GM12878 (cell line): ENCODE data around the gene PLBD1. TPM values are rescaled to one million over a fixed set of nuclear protein-coding genes. Genes with fewer than 3 reads are reported as not detected.

ENCODE experiments used
- ATAC-seq: fragments of 200-7000 bp; cut with Tn5 transposase; 3 replicates; pipeline ENCODE4 v1.9.1; 2020; ENCODE audit warnings: mild to moderate bottlenecking, moderate library complexity
- BruUV-seq: library from RNA; stranded (reverse); fragments of 400-500 nt; replicated peaks from 2 replicates; lab custom pipeline; 2021; lab: Mats Ljungman, UMichigan
- CTCF ChIA-PET: fragments of 300-600 bp; sonication (Branson Sonifier 250); formaldehyde crosslinking; extraction: SDS; loops from one replicate; lab custom pipeline; 2021; ENCODE audit warnings: inconsistent platforms; lab: Yijun Ruan, JAX
- POLR2A ChIA-PET: fragments of 350-600 bp; formaldehyde crosslinking; extraction: SDS; loops from one replicate; lab custom pipeline; 2021; ENCODE audit warnings: inconsistent platforms; lab: Charles Lee
- RAD21 ChIA-PET: fragments of 300-600 bp; sonication (Branson Sonifier 250); formaldehyde crosslinking; loops from one replicate; lab custom pipeline; 2023; ENCODE audit warnings: antibody characterized with exemption; ENCODE audit not compliant: unreplicated experiment; lab: Charles Lee
- SMC1A ChIA-PET: fragments of 300-600 bp; sonication (Branson Sonifier 250); formaldehyde crosslinking; loops from one replicate; lab custom pipeline; 2023; ENCODE audit not compliant: unreplicated experiment, uncharacterized antibody; lab: Charles Lee
- DNase-seq: peaks from one replicate; pipeline ENCODE4 v3.0.0-alpha.2; 2011; ENCODE audit warnings: low read depth, low spot score
- FAIRE-seq: peaks from 3 replicates; lab custom pipeline; 2011; peaks lifted over from hg19 to GRCh38; lab: Jason Lieb, UNC
- H2AFZ ChIP-seq: 2 replicates; pipeline ENCODE4 v1.6.0; 2011; ENCODE audit warnings: low read depth, low read length, control low read depth; ENCODE audit not compliant: control insufficient read depth
- H3K27ac ChIP-seq: 2 replicates; pipeline ENCODE4 v1.5.1; 2011; ENCODE audit warnings: control low read depth; ENCODE audit not compliant: control insufficient read depth, insufficient read depth
- H3K27me3 ChIP-seq, 2 experiments: replicated peaks in 1 of 2; 2 replicates each; pipeline versions ENCODE4 v1.6.0 to v1.6.1; 2011; ENCODE audit warnings: low read length in 1 of 2; ENCODE audit not compliant: control insufficient read depth in 2 of 2, insufficient read depth in 2 of 2
- H3K36me3 ChIP-seq, 2 experiments: 2 replicates each; pipeline ENCODE4 v1.5.1; 2011; ENCODE audit warnings: low read length in 1 of 2; ENCODE audit not compliant: control insufficient read depth in 2 of 2, insufficient read depth in 2 of 2
- H3K4me1 ChIP-seq: 2 replicates; pipeline ENCODE4 v1.6.1; 2011; ENCODE audit warnings: mild to moderate bottlenecking, low read length, moderate library complexity, mixed read lengths; ENCODE audit not compliant: control insufficient read depth, insufficient read depth
- H3K4me2 ChIP-seq: 2 replicates; pipeline ENCODE4 v1.6.0; 2011; ENCODE audit warnings: control low read depth; ENCODE audit not compliant: control insufficient read depth, insufficient read depth
- H3K4me3 ChIP-seq: fragments of 200-600 bp; sonication (generic); 2 replicates; pipeline ENCODE4 v1.5.1; 2016
- H3K79me2 ChIP-seq: 2 replicates; pipeline ENCODE4 v1.6.0; 2011; ENCODE audit warnings: low read length; ENCODE audit not compliant: control insufficient read depth, insufficient read depth
- H3K9ac ChIP-seq: 2 replicates; pipeline ENCODE4 v1.8.0; 2011; ENCODE audit warnings: low read length, control low read depth, mixed read lengths; ENCODE audit not compliant: control insufficient read depth, insufficient read depth
- H3K9me3 ChIP-seq: replicated peaks from 3 replicates; pipeline ENCODE4 v1.5.1; 2011; ENCODE audit warnings: mild to moderate bottlenecking, low read length; ENCODE audit not compliant: control insufficient read depth, insufficient read depth
- H4K20me1 ChIP-seq: 2 replicates; pipeline ENCODE4 v1.6.0; 2011; ENCODE audit not compliant: control insufficient read depth, insufficient read depth
- CBX5 ChIP-seq: sonication (generic); IDR thresholded peaks from 2 replicates; pipeline ENCODE4 v1.6.1; 2016; ENCODE audit warnings: low read depth, moderate library complexity, mild to moderate bottlenecking, inconsistent platforms
- ETV6 ChIP-seq, 2 experiments: fragments of 450-650 bp in 1 of 2; IDR thresholded peaks in 1 of 2; conservative IDR thresholded peaks in 1 of 2; 2 replicates each; pipeline ENCODE4 v1.6.1; 2014; ENCODE audit warnings: antibody characterized with exemption in 1 of 2, borderline replicate concordance in 1 of 2, low read depth in 1 of 2, mild to moderate bottlenecking in 1 of 2, moderate library complexity in 1 of 2
- FOXM1 ChIP-seq: IDR thresholded peaks from 2 replicates; pipeline ENCODE4 v1.6.1; 2012; ENCODE audit warnings: low read depth, mild to moderate bottlenecking, inconsistent platforms, low read length, moderate library complexity
- GATAD2B ChIP-seq: fragments of 450-650 bp; conservative IDR thresholded peaks from 2 replicates; pipeline ENCODE4 v1.6.1; 2017; ENCODE audit warnings: low read depth, mild to moderate bottlenecking, moderate library complexity
- JUNB ChIP-seq: IDR thresholded peaks from 2 replicates; pipeline ENCODE4 v1.6.1; 2016; ENCODE audit warnings: antibody characterized with exemption, mild to moderate bottlenecking
- MTA2 ChIP-seq: fragments of 450-650 bp; IDR thresholded peaks from 2 replicates; pipeline ENCODE4 v1.6.1; 2016; ENCODE audit warnings: low read depth, mild to moderate bottlenecking, moderate library complexity
- NFXL1 ChIP-seq: fragments of 450-650 bp; IDR thresholded peaks from 2 replicates; pipeline ENCODE4 v1.6.1; 2017; ENCODE audit warnings: antibody characterized with exemption, mild to moderate bottlenecking, borderline replicate concordance
- RAD21 ChIP-seq: IDR thresholded peaks from 2 replicates; pipeline ENCODE4 v1.6.1; 2011; ENCODE audit warnings: mild to moderate bottlenecking, low read depth, low read length, moderate library complexity; ENCODE audit not compliant: insufficient read depth
- RAD51 ChIP-seq: fragments of 450-650 bp; IDR thresholded peaks from 2 replicates; pipeline ENCODE4 v1.6.1; 2016; ENCODE audit warnings: moderate library complexity, mild to moderate bottlenecking, inconsistent platforms
- RUNX3 ChIP-seq: IDR thresholded peaks from 2 replicates; pipeline ENCODE4 v1.6.1; 2012; ENCODE audit warnings: low read length, inconsistent platforms
- WRNIP1 ChIP-seq: IDR thresholded peaks from 2 replicates; pipeline ENCODE4 v1.6.1; 2011; ENCODE audit warnings: low read depth, low read length, improper control_type of control experiment, borderline replicate concordance
- WGBS: methylation state at CpG from one replicate; pipeline ENCODE4 v1.1.6; 2016; ENCODE audit warnings: low lambda C conversion rate; ENCODE audit not compliant: insufficient replicate concordance, insufficient coverage; ENCODE audit errors: missing lambda C conversion rate; 5-methylcytosine and 5-hydroxymethylcytosine counted together
- in situ Hi-C: fragments of 300-500 bp; cut with MboI; formaldehyde crosslinking; loops from 9 replicates; pipeline ENCODE4 v1.14.3; 2018; ENCODE audit warnings: mixed read lengths
- intact Hi-C: fragments of 100-400 bp; cut with micrococcal nuclease; formaldehyde crosslinking; loops from one replicate; pipeline ENCODE4 v1.14.2; 2022; ENCODE audit not compliant: unreplicated experiment
- polyA plus RNA-seq, 11 experiments: library from polyadenylated mRNA; depleted of rRNA in 4 of 11; unstranded in 6 of 11; stranded (reverse) in 5 of 11; fragments of >200 nt; fragmentation: Nextera tagmentation in 4 of 11; fragmentation: Illumina TruSeq in 1 of 11; extraction: Ambion mirVana in 4 of 11; extraction: Trizol in 1 of 11; gene quantifications; 1 replicate in 1 of 11; 2 replicates in 10 of 11; pipeline versions ENCODE4 v1.2.1 to v1.2.3, GENCODE V29; 2011 to 2016; ENCODE audit warnings: inconsistent platforms in 2 of 11, missing spikeins in 2 of 11, low read depth in 1 of 11
- total RNA-seq, 4 experiments: library from RNA; depleted of rRNA in 3 of 4; stranded (reverse); fragments of >200 nt in 3 of 4; fragmentation: Illumina TruSeq in 1 of 4; extraction: Trizol in 1 of 4; gene quantifications; 2 replicates each; pipeline versions ENCODE4 v1.2.1 to v1.2.3, GENCODE V29; 2013 to 2021
- TF ChIP-seq, protein P1 (sequence below): fragments of 150-350 bp; IDR thresholded peaks from 2 replicates; pipeline ENCODE4 v1.6.1; 2014; ENCODE audit warnings: mild to moderate bottlenecking, low read depth, low read length
- TF ChIP-seq, protein P2 (sequence below): fragments of 450-650 bp; IDR thresholded peaks from 2 replicates; pipeline ENCODE4 v1.6.1; 2016; ENCODE audit warnings: mild to moderate bottlenecking, moderate library complexity, borderline replicate concordance
- TF ChIP-seq, protein P3 (sequence below): fragments of 450-650 bp; IDR thresholded peaks from 2 replicates; pipeline ENCODE4 v1.6.1; 2014; ENCODE audit warnings: mild to moderate bottlenecking
- TF ChIP-seq, protein P4 (sequence below), 3 experiments: IDR thresholded peaks in 2 of 3; conservative IDR thresholded peaks in 1 of 3; 2 replicates each; pipeline ENCODE4 v1.5.1; 2011; ENCODE audit warnings: low read depth in 3 of 3, low read length in 3 of 3, mild to moderate bottlenecking in 3 of 3, control low read depth in 2 of 3, moderate library complexity in 2 of 3, inconsistent platforms in 1 of 3, mixed read lengths in 1 of 3; ENCODE audit not compliant: control insufficient read depth in 2 of 3, insufficient read depth in 1 of 3; ENCODE audit errors: extremely low read depth in 1 of 3

PLBD1 gene
- total and polyA plus RNA-seq, 10 of the 15 experiments (the other 5 are each of a cell fraction or from before 2014, with no cell fraction given), result 0.19 to 0.54 (median 0.27) TPM; not detected in 1

DNA sequence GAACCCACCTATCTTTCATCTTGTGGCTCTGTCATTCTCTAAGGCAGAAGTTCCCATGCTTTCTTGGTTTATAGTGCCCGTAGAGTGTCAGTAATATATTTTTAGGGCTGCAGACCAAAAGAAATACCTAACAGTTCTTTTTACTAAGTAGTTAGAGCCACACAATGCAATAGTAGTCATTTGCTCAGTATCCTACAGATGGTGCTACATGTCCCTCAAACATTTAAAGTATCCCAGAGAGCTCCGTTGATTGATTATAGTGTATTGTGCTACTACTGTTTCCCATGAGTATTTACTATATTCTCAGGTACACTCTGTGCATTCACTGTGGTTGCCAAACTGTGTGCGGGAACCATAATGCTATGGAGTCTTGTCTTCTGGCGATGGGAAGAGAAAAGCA lies 4.7 kb upstream of the PLBD1 start:
- Histone ChIP-seq H3K4me3 (no peak overlapping the region), H3K9me3 (no peaks in the 10 kb centered on the region; the same call in 2 of the 3 replicates), H3K9ac (no peak overlapping the region), H4K20me1 (no peaks in the 10 kb centered on the region), H3K27me3 (no peaks in the 10 kb centered on the region), H3K79me2 (no peaks in the 10 kb centered on the region), H3K36me3 (no peaks in the 10 kb centered on the region), H3K4me2 (no peak overlapping the region), H2AFZ (no peak overlapping the region), H3K27ac (no peak overlapping the region), H3K4me1 (peaks cover 2% of the 10 kb centered on the region; the same call in 1 of the 2 replicates)
- ChIA-PET RAD21 (interaction anchor here (0.9 to 2.0 kb wide), 7 partner anchors 46 to 334 kb away, joined by 3 to 9 read pairs (median 3); no protein-coding TSS in a partner anchor), CTCF (interaction anchor here (0.6 to 4.9 kb wide), 12 partner anchors 13 to 422 kb away, joined by 3 to 28 read pairs (median 4); no protein-coding TSS in a partner anchor), POLR2A (interaction anchor here (0.5 kb wide), 1 partner anchor 11 kb away, joined by 4 read pairs; no protein-coding TSS in a partner anchor), SMC1A (interaction anchor here (0.9 to 2.2 kb wide), 8 partner anchors 10 to 334 kb away, joined by 3 to 12 read pairs (median 5); no protein-coding TSS in a partner anchor)
- ATAC-seq, result peak; percentile 61
- in situ Hi-C loops (no loop called here), intact Hi-C loops (loop anchor here (5.0 kb wide), 2 partner anchors 90 to 145 kb away; no protein-coding TSS in a partner anchor)
- DNase-seq, result no peak
- FAIRE-seq, result no peak
- no TSS peak for BruUV-seq
- 51% methylated on average over 4 of the region's 4 CpGs for WGBS
- TF ChIP-seq, protein P1, sequence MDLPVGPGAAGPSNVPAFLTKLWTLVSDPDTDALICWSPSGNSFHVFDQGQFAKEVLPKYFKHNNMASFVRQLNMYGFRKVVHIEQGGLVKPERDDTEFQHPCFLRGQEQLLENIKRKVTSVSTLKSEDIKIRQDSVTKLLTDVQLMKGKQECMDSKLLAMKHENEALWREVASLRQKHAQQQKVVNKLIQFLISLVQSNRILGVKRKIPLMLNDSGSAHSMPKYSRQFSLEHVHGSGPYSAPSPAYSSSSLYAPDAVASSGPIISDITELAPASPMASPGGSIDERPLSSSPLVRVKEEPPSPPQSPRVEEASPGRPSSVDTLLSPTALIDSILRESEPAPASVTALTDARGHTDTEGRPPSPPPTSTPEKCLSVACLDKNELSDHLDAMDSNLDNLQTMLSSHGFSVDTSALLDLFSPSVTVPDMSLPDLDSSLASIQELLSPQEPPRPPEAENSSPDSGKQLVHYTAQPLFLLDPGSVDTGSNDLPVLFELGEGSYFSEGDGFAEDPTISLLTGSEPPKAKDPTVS, result no peak
- TF ChIP-seq RAD51 (no peak), JUNB (no peak), RUNX3 (no peak), ETV6 (conservative IDR thresholded peaks at IDR 0.05 in 1 of 2, IDR thresholded peaks at IDR 0.05 in 1 of 2; ENCODE audit: borderline replicate concordance in 1 of 2, low read depth in 1 of 2) (no peak), GATAD2B (no peak), MTA2 (no peak), WRNIP1 (no peak), FOXM1 (no peak), RAD21 (peak; percentile 28; the same call in 1 of the 2 replicates), NFXL1 (no peak), CBX5 (no peak)
- TF ChIP-seq, protein P2, sequence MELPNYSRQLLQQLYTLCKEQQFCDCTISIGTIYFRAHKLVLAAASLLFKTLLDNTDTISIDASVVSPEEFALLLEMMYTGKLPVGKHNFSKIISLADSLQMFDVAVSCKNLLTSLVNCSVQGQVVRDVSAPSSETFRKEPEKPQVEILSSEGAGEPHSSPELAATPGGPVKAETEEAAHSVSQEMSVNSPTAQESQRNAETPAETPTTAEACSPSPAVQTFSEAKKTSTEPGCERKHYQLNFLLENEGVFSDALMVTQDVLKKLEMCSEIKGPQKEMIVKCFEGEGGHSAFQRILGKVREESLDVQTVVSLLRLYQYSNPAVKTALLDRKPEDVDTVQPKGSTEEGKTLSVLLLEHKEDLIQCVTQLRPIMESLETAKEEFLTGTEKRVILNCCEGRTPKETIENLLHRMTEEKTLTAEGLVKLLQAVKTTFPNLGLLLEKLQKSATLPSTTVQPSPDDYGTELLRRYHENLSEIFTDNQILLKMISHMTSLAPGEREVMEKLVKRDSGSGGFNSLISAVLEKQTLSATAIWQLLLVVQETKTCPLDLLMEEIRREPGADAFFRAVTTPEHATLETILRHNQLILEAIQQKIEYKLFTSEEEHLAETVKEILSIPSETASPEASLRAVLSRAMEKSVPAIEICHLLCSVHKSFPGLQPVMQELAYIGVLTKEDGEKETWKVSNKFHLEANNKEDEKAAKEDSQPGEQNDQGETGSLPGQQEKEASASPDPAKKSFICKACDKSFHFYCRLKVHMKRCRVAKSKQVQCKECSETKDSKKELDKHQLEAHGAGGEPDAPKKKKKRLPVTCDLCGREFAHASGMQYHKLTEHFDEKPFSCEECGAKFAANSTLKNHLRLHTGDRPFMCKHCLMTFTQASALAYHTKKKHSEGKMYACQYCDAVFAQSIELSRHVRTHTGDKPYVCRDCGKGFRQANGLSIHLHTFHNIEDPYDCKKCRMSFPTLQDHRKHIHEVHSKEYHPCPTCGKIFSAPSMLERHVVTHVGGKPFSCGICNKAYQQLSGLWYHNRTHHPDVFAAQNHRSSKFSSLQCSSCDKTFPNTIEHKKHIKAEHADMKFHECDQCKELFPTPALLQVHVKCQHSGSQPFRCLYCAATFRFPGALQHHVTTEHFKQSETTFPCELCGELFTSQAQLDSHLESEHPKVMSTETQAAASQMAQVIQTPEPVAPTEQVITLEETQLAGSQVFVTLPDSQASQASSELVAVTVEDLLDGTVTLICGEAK, result no peak
- TF ChIP-seq, protein P3, sequence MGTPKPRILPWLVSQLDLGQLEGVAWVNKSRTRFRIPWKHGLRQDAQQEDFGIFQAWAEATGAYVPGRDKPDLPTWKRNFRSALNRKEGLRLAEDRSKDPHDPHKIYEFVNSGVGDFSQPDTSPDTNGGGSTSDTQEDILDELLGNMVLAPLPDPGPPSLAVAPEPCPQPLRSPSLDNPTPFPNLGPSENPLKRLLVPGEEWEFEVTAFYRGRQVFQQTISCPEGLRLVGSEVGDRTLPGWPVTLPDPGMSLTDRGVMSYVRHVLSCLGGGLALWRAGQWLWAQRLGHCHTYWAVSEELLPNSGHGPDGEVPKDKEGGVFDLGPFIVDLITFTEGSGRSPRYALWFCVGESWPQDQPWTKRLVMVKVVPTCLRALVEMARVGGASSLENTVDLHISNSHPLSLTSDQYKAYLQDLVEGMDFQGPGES, result no peak
- TF ChIP-seq, protein P4, sequence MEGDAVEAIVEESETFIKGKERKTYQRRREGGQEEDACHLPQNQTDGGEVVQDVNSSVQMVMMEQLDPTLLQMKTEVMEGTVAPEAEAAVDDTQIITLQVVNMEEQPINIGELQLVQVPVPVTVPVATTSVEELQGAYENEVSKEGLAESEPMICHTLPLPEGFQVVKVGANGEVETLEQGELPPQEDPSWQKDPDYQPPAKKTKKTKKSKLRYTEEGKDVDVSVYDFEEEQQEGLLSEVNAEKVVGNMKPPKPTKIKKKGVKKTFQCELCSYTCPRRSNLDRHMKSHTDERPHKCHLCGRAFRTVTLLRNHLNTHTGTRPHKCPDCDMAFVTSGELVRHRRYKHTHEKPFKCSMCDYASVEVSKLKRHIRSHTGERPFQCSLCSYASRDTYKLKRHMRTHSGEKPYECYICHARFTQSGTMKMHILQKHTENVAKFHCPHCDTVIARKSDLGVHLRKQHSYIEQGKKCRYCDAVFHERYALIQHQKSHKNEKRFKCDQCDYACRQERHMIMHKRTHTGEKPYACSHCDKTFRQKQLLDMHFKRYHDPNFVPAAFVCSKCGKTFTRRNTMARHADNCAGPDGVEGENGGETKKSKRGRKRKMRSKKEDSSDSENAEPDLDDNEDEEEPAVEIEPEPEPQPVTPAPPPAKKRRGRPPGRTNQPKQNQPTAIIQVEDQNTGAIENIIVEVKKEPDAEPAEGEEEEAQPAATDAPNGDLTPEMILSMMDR (IDR thresholded peaks at IDR 0.05 in 2 of 3, conservative IDR thresholded peaks at IDR 0.05 in 1 of 3; ENCODE audit: control insufficient read depth in 2 of 3, extremely low read depth in 1 of 3, insufficient read depth in 1 of 3, low read depth in 3 of 3, low read length in 3 of 3), result peak; percentile 14 to 31 (median 23); a peak in 4 of 6 replicates
